SK-N-SH treated with all-trans-retinoic acid at 6 μM for 48 hours (cell line): Measurements from ENCODE around the gene MYH8.

Source experiments
- ATAC-seq: fragments of 200-7000 bp; cut with Tn5 transposase; 3 replicates; pipeline ENCODE4 v1.9.1; 2020; ENCODE audit warnings: mild to moderate bottlenecking, moderate library complexity
- CREB5 ChIP-seq: fragments of 250-450 bp; sonication (Bioruptor Pico); IDR thresholded peaks from 2 replicates; pipeline ENCODE4 v1.5.1; 2020; ENCODE audit warnings: low read depth, mild to moderate bottlenecking, moderate library complexity
- CSDC2 ChIP-seq: fragments of 250-450 bp; sonication (Bioruptor Pico); IDR thresholded peaks from 2 replicates; pipeline ENCODE4 v1.5.0; 2020; ENCODE audit warnings: mild to moderate bottlenecking, moderate library complexity
- CSRNP3 ChIP-seq: fragments of 250-450 bp; sonication (Bioruptor Pico); IDR thresholded peaks from 2 replicates; pipeline ENCODE4 v1.5.1; 2021; ENCODE audit warnings: mild to moderate bottlenecking, moderate library complexity
- ISL1 ChIP-seq: fragments of 250-450 bp; sonication (Bioruptor Pico); IDR thresholded peaks from 2 replicates; pipeline ENCODE4 v2.1.2; 2022; ENCODE audit warnings: mild to moderate bottlenecking, moderate library complexity
- OSR1 ChIP-seq: fragments of 250-450 bp; sonication (Bioruptor Pico); IDR thresholded peaks from 2 replicates; pipeline ENCODE4 v1.8.0; 2022; ENCODE audit warnings: moderate library complexity, mild to moderate bottlenecking, inconsistent platforms
- PATZ1 ChIP-seq: fragments of 250-450 bp; sonication (Bioruptor Pico); IDR thresholded peaks from 2 replicates; pipeline ENCODE4 v1.8.0; 2020; ENCODE audit warnings: mild to moderate bottlenecking, moderate library complexity, borderline replicate concordance
- POU6F1 ChIP-seq: fragments of 250-450 bp; sonication (Bioruptor Pico); IDR thresholded peaks from 2 replicates; pipeline ENCODE4 v1.8.0; 2021; ENCODE audit warnings: low read depth, mild to moderate bottlenecking, moderate library complexity, borderline replicate concordance
- PPARA ChIP-seq: fragments of 250-450 bp; sonication (Bioruptor Pico); IDR thresholded peaks from 2 replicates; pipeline ENCODE4 v1.5.0; 2020; ENCODE audit warnings: mild to moderate bottlenecking, borderline replicate concordance
- RARB ChIP-seq: fragments of 250-450 bp; sonication (Bioruptor Pico); IDR thresholded peaks from 2 replicates; pipeline ENCODE4 v1.8.0; 2021; ENCODE audit warnings: mild to moderate bottlenecking, moderate library complexity
- SNAI2 ChIP-seq: fragments of 250-450 bp; sonication (Bioruptor Pico); IDR thresholded peaks from 2 replicates; pipeline ENCODE4 v1.5.0; 2020; ENCODE audit warnings: mild to moderate bottlenecking, moderate library complexity
- TCF4 ChIP-seq: fragments of 250-450 bp; sonication (Bioruptor Pico); IDR thresholded peaks from 2 replicates; pipeline ENCODE4 v1.8.0; 2021; ENCODE audit warnings: mild to moderate bottlenecking, moderate library complexity, borderline replicate concordance
- TSHZ2 ChIP-seq: fragments of 250-450 bp; sonication (Bioruptor Pico); IDR thresholded peaks from 2 replicates; pipeline ENCODE4 v1.5.0; 2020; ENCODE audit warnings: mild to moderate bottlenecking, moderate library complexity
- ZFP3 ChIP-seq: fragments of 250-450 bp; sonication (Bioruptor Pico); IDR thresholded peaks from 2 replicates; pipeline ENCODE4 v1.5.0; 2020; ENCODE audit warnings: mild to moderate bottlenecking, moderate library complexity
- ZFP30 ChIP-seq: fragments of 450-650 bp; formaldehyde crosslinking; IDR thresholded peaks from 2 replicates; pipeline ENCODE4 v1.5.0; 2022; ENCODE audit warnings: mild to moderate bottlenecking, moderate library complexity
- ZNF565 ChIP-seq: fragments of 450-650 bp; formaldehyde crosslinking; conservative IDR thresholded peaks from 2 replicates; pipeline ENCODE4 v1.5.0; 2020; ENCODE audit warnings: low read depth, mild to moderate bottlenecking, moderate library complexity
- ZNF70 ChIP-seq: fragments of 450-650 bp; formaldehyde crosslinking; IDR thresholded peaks from 2 replicates; pipeline ENCODE4 v1.5.0; 2020; ENCODE audit warnings: mild to moderate bottlenecking, moderate library complexity
- ZNF8 ChIP-seq: fragments of 450-650 bp; formaldehyde crosslinking; IDR thresholded peaks from 2 replicates; pipeline ENCODE4 v1.5.0; 2020; ENCODE audit warnings: mild to moderate bottlenecking, moderate library complexity

MYH8 gene

GRCh38 chr17:10396524-10397163, 25.1 kb downstream of the MYH8 start:
- ATAC-seq: no peak
- no peak for TF ChIP-seq RARB
- no peak for TF ChIP-seq ZNF70 (CRISPR knock-in tag)
- TF ChIP-seq TSHZ2 (CRISPR knock-in tag): no peak
- no peak for TF ChIP-seq POU6F1
- TF ChIP-seq CSDC2: no peak
- TF ChIP-seq OSR1 (CRISPR knock-in tag): no peak

GRCh38 chr17:10394201-10394887, 27.4 kb downstream of the MYH8 start:
- TF ChIP-seq SNAI2 (CRISPR knock-in tag) (no peak), TCF4 (CRISPR knock-in tag) (no peak), POU6F1 (no peak), CSRNP3 (CRISPR knock-in tag) (no peak), ZFP3 (CRISPR knock-in tag) (no peak)
- no peak for ATAC-seq

GRCh38 chr17:10392880-10393279, 28.9 kb downstream of the MYH8 start:
- no peak for ATAC-seq
- no peak for TF ChIP-seq ZNF565 (CRISPR knock-in tag)
- TF ChIP-seq ZNF8 (CRISPR knock-in tag): no peak
- TF ChIP-seq ZFP3 (CRISPR knock-in tag): no peak
- no peak for TF ChIP-seq PPARA
- no peak for TF ChIP-seq PATZ1
- no peak for TF ChIP-seq TCF4 (CRISPR knock-in tag)
- TF ChIP-seq TSHZ2 (CRISPR knock-in tag): no peak
- TF ChIP-seq ZFP30 (CRISPR knock-in tag): no peak
- TF ChIP-seq CREB5 (CRISPR knock-in tag): no peak
- no peak for TF ChIP-seq POU6F1
- no peak for TF ChIP-seq ISL1 (CRISPR knock-in tag)
